ENCODE measurements around the gene SPOCK2.

SPOCK2 gene

GRCh38 chr10:72086466-72087391, 1.6 kb downstream of the SPOCK2 start:
- no peak for DNase-seq

GRCh38 chr10:72085864-72086465, 2.4 kb downstream of the SPOCK2 start:
- DNase-seq = no peak

- no peak for DNase-seq
These were observed 3.2 kb downstream of the SPOCK2 start for GRCh38 chr10:72085166-72085565.

GRCh38 chr10:72083790-72084459, 4.4 kb downstream of the SPOCK2 start:
- no peak for DNase-seq

GRCh38 chr10:72082856-72083789, 5.2 kb downstream of the SPOCK2 start:
- DNase-seq = no peak

GRCh38 chr10:72081772-72082590, 6.4 kb downstream of the SPOCK2 start:
- no peak for DNase-seq

- DNase-seq = no peak
These were observed 7.1 kb downstream of the SPOCK2 start for GRCh38 chr10:72081210-72081609.

- no peak for DNase-seq
These were observed 8.0 kb downstream of the SPOCK2 start for GRCh38 chr10:72080042-72080975.

GRCh38 chr10:72079356-72079755, 9.0 kb downstream of the SPOCK2 start:
- no peak for DNase-seq

GRCh38 chr10:72077275-72077990, 10.9 kb downstream of the SPOCK2 start:
- no peak for DNase-seq

GRCh38 chr10:72076756-72077155, 11.6 kb downstream of the SPOCK2 start:
- DNase-seq = no peak

- DNase-seq = no peak
These were observed 12.8 kb downstream of the SPOCK2 start for GRCh38 chr10:72075376-72076115.

- no peak for DNase-seq
These were observed 13.6 kb downstream of the SPOCK2 start for GRCh38 chr10:72074574-72075375.

GRCh38 chr10:72073708-72074573, 14.4 kb downstream of the SPOCK2 start:
- no peak for DNase-seq

GRCh38 chr10:72072639-72073038, 15.7 kb downstream of the SPOCK2 start:
- DNase-seq = no peak

- DNase-seq = no peak
These were observed 16.3 kb downstream of the SPOCK2 start for GRCh38 chr10:72072046-72072445.
